Caki2 (cell line): ENCODE results near the gene PMIS2. TPM values are rescaled to one million over a fixed set of nuclear protein-coding genes. Genes with fewer than 3 reads are reported as not detected.

ENCODE experiments used
- DNase-seq: peaks from one replicate; pipeline ENCODE4 v3.0.0-alpha.2; 2015; ENCODE audit warnings: low read depth
- in situ Hi-C: cut with HindIII; loops from 2 replicates; pipeline ENCODE4 v1.10.0; 2016; ENCODE audit warnings: low sequenced_read_pairs, low pct_unique_long_range_greater_than_20kb, mixed read lengths
- total RNA-seq: library from RNA; depleted of rRNA; stranded (reverse); fragments of >200 nt; shearing (Covaris generic); gene quantifications from 2 replicates; pipeline ENCODE4 v1.2.3, GENCODE V29; 2014; ENCODE audit warnings: low replicate concordance; rRNA removed

PMIS2 gene
- total RNA-seq, 1 experiment from 2014 or later: not detected

- DNase-seq: no peak
- in situ Hi-C loops: no loop called here
These were observed 29.1 kb downstream of the PMIS2 start for GRCh38 chr19:35615036-35615435.

- no peak for DNase-seq
- in situ Hi-C loops: no loop called here
These were observed 32.9 kb downstream of the PMIS2 start for GRCh38 chr19:35618857-35619256.

GRCh38 chr19:35619290-35619923, 33.4 kb downstream of the PMIS2 start:
- in situ Hi-C loops: no loop called here

GRCh38 chr19:35620001-35620400, 34.0 kb downstream of the PMIS2 start:
- no peak for DNase-seq
- in situ Hi-C loops: no loop called here

More at GRCh38 chr19:35619290-35619923, 33.4 kb downstream of the PMIS2 start:
- no peak for DNase-seq

GRCh38 chr19:35621708-35622107, 35.7 kb downstream of the PMIS2 start:
- DNase-seq: no peak
- in situ Hi-C loops: no loop called here

- in situ Hi-C loops: no loop called here
- no peak for DNase-seq
These were observed 36.8 kb downstream of the PMIS2 start for GRCh38 chr19:35622750-35623149.

- DNase-seq: no peak
- in situ Hi-C loops: no loop called here
These were observed 37.5 kb downstream of the PMIS2 start for GRCh38 chr19:35623327-35624010.

GRCh38 chr19:35628264-35628564, 42.2 kb downstream of the PMIS2 start:
- in situ Hi-C loops: no loop called here
- no peak for DNase-seq

GRCh38 chr19:35628565-35629331, 42.8 kb downstream of the PMIS2 start, which contains the start of gene RBM42:
Gene RBM42, plus strand, starts transcription at chr19:35629036. Its CDS starts 118 bp downstream, at chr19:35629154.
- in situ Hi-C loops: no loop called here
- DNase-seq: peak; percentile 99

- no peak for DNase-seq
- in situ Hi-C loops: no loop called here
These were observed 43.3 kb downstream of the PMIS2 start for GRCh38 chr19:35629332-35629633.

- DNase-seq: no peak
- in situ Hi-C loops: no loop called here
These were observed 47.9 kb downstream of the PMIS2 start for GRCh38 chr19:35633727-35634440.

- no peak for DNase-seq
- in situ Hi-C loops: no loop called here
These were observed 50.7 kb downstream of the PMIS2 start for GRCh38 chr19:35636651-35637050.

Other genes starting within 250 kb of the PMIS2 start
- gene FFAR1, start 238.3 kb upstream of the PMIS2 start, total RNA-seq: 1.7 and 6.1 TPM in 2 replicates
- gene FFAR3, start 227.7 kb upstream of the PMIS2 start, total RNA-seq: not detected in 2 replicates
- gene GPR42, start 215.1 kb upstream of the PMIS2 start, total RNA-seq: not detected in 2 replicates
- not detected in 2 replicates for gene FFAR2, start 137.9 kb upstream of the PMIS2 start, total RNA-seq
- gene KRTDAP, start 95.7 kb upstream of the PMIS2 start, total RNA-seq: not detected in 2 replicates
- gene DMKN, start 72.5 kb upstream of the PMIS2 start, total RNA-seq: not detected in 2 replicates
- not detected in 2 replicates for gene SBSN, start 57.9 kb upstream of the PMIS2 start, total RNA-seq
- gene GAPDHS, start 52.7 kb upstream of the PMIS2 start, total RNA-seq: not detected in 2 replicates
- 218 and 221 TPM in 2 replicates for gene TMEM147, start 40.5 kb upstream of the PMIS2 start, total RNA-seq
- gene ATP4A, start 22.5 kb upstream of the PMIS2 start, total RNA-seq: not detected in 2 replicates
- 28.8 and 34.4 TPM in 2 replicates for gene HAUS5, start 26.6 kb downstream of the PMIS2 start, total RNA-seq
- gene RBM42, start 42.9 kb downstream of the PMIS2 start, total RNA-seq: 171 and 180 TPM in 2 replicates
- 0.64 TPM in 1 of 2 replicates, not detected in the other for gene ETV2, start 55.6 kb downstream of the PMIS2 start, total RNA-seq
- gene COX6B1, start 62.1 kb downstream of the PMIS2 start, total RNA-seq: 438 and 558 TPM in 2 replicates
- gene UPK1A, start 80.3 kb downstream of the PMIS2 start, total RNA-seq: not detected in 2 replicates
- not detected in 2 replicates for gene ZBTB32, start 118.4 kb downstream of the PMIS2 start, total RNA-seq
- gene KMT2B, start 131.8 kb downstream of the PMIS2 start, total RNA-seq: 2.8 and 12.9 TPM in 2 replicates
- gene IGFLR1, start 156.3 kb downstream of the PMIS2 start, total RNA-seq: 10.1 and 18.1 TPM in 2 replicates
- 7.1 and 14.1 TPM in 2 replicates for gene U2AF1L4, start 159.2 kb downstream of the PMIS2 start, total RNA-seq
- 151 and 186 TPM in 2 replicates for gene PSENEN, start 159.5 kb downstream of the PMIS2 start, total RNA-seq
- gene LIN37, start 162.4 kb downstream of the PMIS2 start, total RNA-seq: 7.4 and 15.5 TPM in 2 replicates
- gene HSPB6, start 170.9 kb downstream of the PMIS2 start, total RNA-seq: not detected in 2 replicates
- 8.0 and 9.8 TPM in 2 replicates for gene PROSER3, start 172.0 kb downstream of the PMIS2 start, total RNA-seq
- 2.2 and 3.5 TPM in 2 replicates for gene ARHGAP33, start 189.4 kb downstream of the PMIS2 start, total RNA-seq
- 0.17 TPM in 1 of 2 replicates, not detected in the other for gene PRODH2, start 226.7 kb downstream of the PMIS2 start, total RNA-seq